ENCODE measurements around the gene EP300. TPM values are rescaled to one million over a fixed set of nuclear protein-coding genes. Genes with fewer than 3 reads are reported as not detected.
"Not testable (repeated sequence)": the region's sequence is repeated elsewhere in the genome, so short reads cannot be mapped to it uniquely, and the experiment has no call there.

Gene EP300
- total RNA-seq, 1 experiment from 2014 or later, result 78.6 TPM

DNA sequence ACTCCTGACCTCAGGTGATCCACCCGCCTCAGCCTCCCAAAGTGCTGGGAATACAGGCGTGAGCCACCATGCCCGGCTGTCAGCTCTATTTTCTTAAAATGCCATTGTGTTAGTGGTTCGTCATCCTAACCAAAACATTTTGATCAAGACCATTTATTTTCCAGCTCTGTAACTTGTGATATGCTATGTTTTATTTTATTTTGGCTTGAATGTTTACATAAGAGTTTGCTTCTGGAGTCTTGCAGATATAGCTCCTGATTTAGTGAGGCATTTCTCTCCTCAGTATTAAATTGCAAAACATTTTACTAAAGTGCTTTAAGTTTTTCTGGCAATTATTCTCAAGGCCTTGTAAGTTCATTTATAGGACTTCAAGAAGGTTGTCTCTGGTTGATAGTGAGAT lies 4.4 kb downstream of the EP300 start:
- no peak overlapping the region for H3K27ac Mint-ChIP-seq (ENCODE audit: unreplicated experiment)
- no TSS peak for BruUV-seq (replicated peaks)
- POLR2A ChIA-PET, result interaction anchor here (0.6 to 1.2 kb wide), 2 partner anchors 75 to 146 kb away, joined by 6 to 8 read pairs; partner anchors contain the start of gene RBX1

DNA sequence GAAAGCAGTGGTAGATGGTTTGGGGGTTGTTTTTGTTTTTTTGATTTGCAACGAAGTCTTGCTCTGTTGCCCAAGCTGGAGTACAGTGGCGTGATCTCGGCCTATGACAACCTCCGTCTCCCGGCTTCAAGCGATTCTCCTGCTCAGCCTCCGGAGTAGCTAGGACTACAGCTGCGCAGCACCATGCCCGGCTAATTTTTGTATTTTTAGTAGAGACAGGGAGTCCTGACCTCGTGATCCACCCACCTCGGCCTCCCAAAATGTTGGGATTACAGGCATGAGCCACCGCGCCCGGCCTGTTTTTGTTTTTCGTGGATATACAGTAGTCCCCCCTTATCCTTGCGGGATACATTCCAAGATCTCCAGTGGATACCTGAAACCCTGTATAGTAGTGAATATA lies 6.6 kb downstream of the EP300 start:
- intact Hi-C loops (cut with micrococcal nuclease; ENCODE audit: unreplicated experiment), result no loop called here
- peaks cover 17% of the 10 kb centered on the region for H3K4me1 Mint-ChIP-seq (ENCODE audit: low read depth, unreplicated experiment)

More for the DNA sequence above, 4.4 kb downstream of the EP300 start:
- no peak for TF ChIP-seq CTCF (IDR thresholded peaks at IDR 0.05; ENCODE audit: insufficient read depth in 1 of 2, low read depth in 1 of 2, low read length in 1 of 2, severe bottlenecking in 1 of 2, unreplicated experiment in 1 of 2)
- no peaks in the 10 kb centered on the region for H3K27me3 ChIP-seq (replicated peaks; ENCODE audit: control insufficient read depth, insufficient read depth, low read length)
- CTCF ChIA-PET, result interaction anchor here (1.5 kb wide), 1 partner anchor 174 kb away, joined by 7 read pairs; no protein-coding TSS in a partner anchor
- H3K4me1 Mint-ChIP-seq (ENCODE audit: low read depth, unreplicated experiment), result peaks cover 11% of the 10 kb centered on the region
- no peaks in the 10 kb centered on the region for H3K36me3 ChIP-seq (ENCODE audit: control insufficient read depth, insufficient read depth, low read length)
- H3K36me3 Mint-ChIP-seq (ENCODE audit: insufficient read depth, unreplicated experiment), result peaks cover 53% of the 10 kb centered on the region
- H3K27me3 Mint-ChIP-seq (ENCODE audit: insufficient read depth, unreplicated experiment), result no peaks in the 10 kb centered on the region
- H3K4me3 ChIP-seq (ENCODE audit: low read depth, low read length), result no peak overlapping the region
- H3K9me3 ChIP-seq, result no peaks in the 10 kb centered on the region
- no peak overlapping the region for H3K4me3 Mint-ChIP-seq (ENCODE audit: unreplicated experiment)
- intact Hi-C loops (cut with micrococcal nuclease; ENCODE audit: unreplicated experiment), result no loop called here
- no peaks in the 10 kb centered on the region for H3K4me1 ChIP-seq
- no peak for DNase-seq
- H3K9me3 Mint-ChIP-seq (ENCODE audit: unreplicated experiment), result no peaks in the 10 kb centered on the region

DNA sequence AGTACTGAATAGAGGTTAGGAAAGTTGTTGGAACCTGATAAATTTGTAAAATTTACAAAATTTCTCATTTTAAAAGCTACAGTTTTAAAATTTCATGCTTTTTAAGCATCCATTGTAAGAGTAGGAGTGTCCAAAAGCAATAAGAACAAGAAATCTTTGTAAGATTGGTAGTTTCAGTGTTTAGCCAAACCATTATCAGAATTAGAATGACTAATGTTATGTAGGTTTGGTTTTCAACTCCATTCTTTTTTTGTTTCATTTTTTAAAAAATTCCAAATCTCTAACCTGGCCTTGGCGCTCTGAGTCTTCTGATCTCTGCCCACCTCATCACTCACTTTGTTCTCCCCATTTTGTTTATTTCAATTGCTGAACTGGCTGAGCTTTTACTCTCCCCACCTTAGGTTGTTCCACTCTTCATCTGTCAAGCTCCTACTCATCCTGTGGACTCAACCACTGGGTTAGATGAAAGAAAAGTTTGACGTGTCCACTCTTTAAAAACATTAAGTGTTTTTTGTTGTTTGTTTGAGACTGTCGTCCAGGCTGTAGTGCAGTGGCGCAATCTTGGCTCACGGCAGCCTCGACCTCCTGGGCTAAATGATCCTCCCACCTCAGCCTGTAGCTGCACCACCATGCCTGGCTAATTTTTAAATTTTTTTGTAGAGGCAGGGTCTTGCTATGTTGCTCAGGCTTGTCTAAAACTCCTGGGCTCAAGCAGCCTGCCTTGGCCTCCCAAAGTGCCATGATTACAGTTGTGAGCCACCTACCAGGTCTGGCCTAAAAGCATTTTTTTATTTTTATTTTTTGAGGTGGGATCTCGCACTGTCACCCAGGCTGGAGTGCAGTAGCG lies 14.0 kb downstream of the EP300 start:
- Mint-ChIP-seq H3K27ac (ENCODE audit: unreplicated experiment) (peak overlapping the region; percentile 14), H3K4me1 (ENCODE audit: low read depth, unreplicated experiment) (peaks cover 13% of the 10 kb centered on the region), H3K36me3 (ENCODE audit: insufficient read depth, unreplicated experiment) (peaks cover 38% of the 10 kb centered on the region), H3K27me3 (ENCODE audit: insufficient read depth, unreplicated experiment) (no peaks in the 10 kb centered on the region), H3K4me3 (ENCODE audit: unreplicated experiment) (no peak overlapping the region), H3K9me3 (ENCODE audit: unreplicated experiment) (no peaks in the 10 kb centered on the region)
- BruUV-seq (replicated peaks), result no TSS peak
- Histone ChIP-seq H3K27me3 (replicated peaks; ENCODE audit: control insufficient read depth, insufficient read depth, low read length) (no peaks in the 10 kb centered on the region), H3K9me3 (no peaks in the 10 kb centered on the region), H3K4me1 (no peaks in the 10 kb centered on the region), H3K4me3 (ENCODE audit: low read depth, low read length) (no peak overlapping the region), H3K36me3 (ENCODE audit: control insufficient read depth, insufficient read depth, low read length) (no peaks in the 10 kb centered on the region)
- ChIA-PET POLR2A (interaction anchor here (0.5 kb wide), 1 partner anchor 249 kb away, joined by 3 read pairs; the partner anchor contains the start of gene XPNPEP3), CTCF (no interaction called here)
- no peak for TF ChIP-seq CTCF (IDR thresholded peaks at IDR 0.05; ENCODE audit: insufficient read depth in 1 of 2, low read depth in 1 of 2, low read length in 1 of 2, severe bottlenecking in 1 of 2, unreplicated experiment in 1 of 2)
- intact Hi-C loops (cut with micrococcal nuclease; ENCODE audit: unreplicated experiment), result no loop called here
- no peak for DNase-seq

More for the DNA sequence above, 6.6 kb downstream of the EP300 start:
- Mint-ChIP-seq H3K4me3 (ENCODE audit: unreplicated experiment) (no peak overlapping the region), H3K9me3 (ENCODE audit: unreplicated experiment) (no peaks in the 10 kb centered on the region), H3K27me3 (ENCODE audit: insufficient read depth, unreplicated experiment) (no peaks in the 10 kb centered on the region), H3K27ac (ENCODE audit: unreplicated experiment) (no peak overlapping the region), H3K36me3 (ENCODE audit: insufficient read depth, unreplicated experiment) (peaks cover 54% of the 10 kb centered on the region)
- TF ChIP-seq CTCF (IDR thresholded peaks at IDR 0.05; ENCODE audit: insufficient read depth in 1 of 2, low read depth in 1 of 2, low read length in 1 of 2, severe bottlenecking in 1 of 2, unreplicated experiment in 1 of 2), result no peak
- CTCF ChIA-PET, result no interaction called here
- no peak for DNase-seq
- no TSS peak for BruUV-seq (replicated peaks)
- Histone ChIP-seq H3K36me3 (ENCODE audit: control insufficient read depth, insufficient read depth, low read length) (no peaks in the 10 kb centered on the region), H3K9me3 (no peaks in the 10 kb centered on the region), H3K4me3 (ENCODE audit: low read depth, low read length) (no peak overlapping the region), H3K27me3 (replicated peaks; ENCODE audit: control insufficient read depth, insufficient read depth, low read length) (no peaks in the 10 kb centered on the region), H3K4me1 (no peaks in the 10 kb centered on the region)
- POLR2A ChIA-PET, result no interaction called here

- intact Hi-C loops (cut with micrococcal nuclease; ENCODE audit: unreplicated experiment); CTCF ChIA-PET; H3K4me3 ChIP-seq (ENCODE audit: low read depth, low read length); BruUV-seq (replicated peaks); H3K27ac Mint-ChIP-seq (ENCODE audit: unreplicated experiment); DNase-seq; H3K36me3 ChIP-seq (ENCODE audit: control insufficient read depth, insufficient read depth, low read length); H3K27me3 Mint-ChIP-seq (ENCODE audit: insufficient read depth, unreplicated experiment); H3K9me3 Mint-ChIP-seq (ENCODE audit: unreplicated experiment); H3K9me3 ChIP-seq; H3K27me3 ChIP-seq (replicated peaks; ENCODE audit: control insufficient read depth, insufficient read depth, low read length); H3K4me1 ChIP-seq; POLR2A ChIA-PET; H3K4me3 Mint-ChIP-seq (ENCODE audit: unreplicated experiment): not testable (repeated sequence)
- peaks cover 42% of the 10 kb centered on the region for H3K36me3 Mint-ChIP-seq (ENCODE audit: insufficient read depth, unreplicated experiment)
- peaks cover 13% of the 10 kb centered on the region for H3K4me1 Mint-ChIP-seq (ENCODE audit: low read depth, unreplicated experiment)
Observed at GRCh38 chr22:41106969-41107325, 14.6 kb downstream of the EP300 start.

All from Caco-2 (cell line).